ENCODE results near the gene CAPN14.

The CAPN14 gene, protein sequence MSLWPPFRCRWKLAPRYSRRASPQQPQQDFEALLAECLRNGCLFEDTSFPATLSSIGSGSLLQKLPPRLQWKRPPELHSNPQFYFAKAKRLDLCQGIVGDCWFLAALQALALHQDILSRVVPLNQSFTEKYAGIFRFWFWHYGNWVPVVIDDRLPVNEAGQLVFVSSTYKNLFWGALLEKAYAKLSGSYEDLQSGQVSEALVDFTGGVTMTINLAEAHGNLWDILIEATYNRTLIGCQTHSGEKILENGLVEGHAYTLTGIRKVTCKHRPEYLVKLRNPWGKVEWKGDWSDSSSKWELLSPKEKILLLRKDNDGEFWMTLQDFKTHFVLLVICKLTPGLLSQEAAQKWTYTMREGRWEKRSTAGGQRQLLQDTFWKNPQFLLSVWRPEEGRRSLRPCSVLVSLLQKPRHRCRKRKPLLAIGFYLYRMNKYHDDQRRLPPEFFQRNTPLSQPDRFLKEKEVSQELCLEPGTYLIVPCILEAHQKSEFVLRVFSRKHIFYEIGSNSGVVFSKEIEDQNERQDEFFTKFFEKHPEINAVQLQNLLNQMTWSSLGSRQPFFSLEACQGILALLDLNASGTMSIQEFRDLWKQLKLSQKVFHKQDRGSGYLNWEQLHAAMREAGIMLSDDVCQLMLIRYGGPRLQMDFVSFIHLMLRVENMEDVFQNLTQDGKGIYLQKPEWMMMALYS

DNA sequence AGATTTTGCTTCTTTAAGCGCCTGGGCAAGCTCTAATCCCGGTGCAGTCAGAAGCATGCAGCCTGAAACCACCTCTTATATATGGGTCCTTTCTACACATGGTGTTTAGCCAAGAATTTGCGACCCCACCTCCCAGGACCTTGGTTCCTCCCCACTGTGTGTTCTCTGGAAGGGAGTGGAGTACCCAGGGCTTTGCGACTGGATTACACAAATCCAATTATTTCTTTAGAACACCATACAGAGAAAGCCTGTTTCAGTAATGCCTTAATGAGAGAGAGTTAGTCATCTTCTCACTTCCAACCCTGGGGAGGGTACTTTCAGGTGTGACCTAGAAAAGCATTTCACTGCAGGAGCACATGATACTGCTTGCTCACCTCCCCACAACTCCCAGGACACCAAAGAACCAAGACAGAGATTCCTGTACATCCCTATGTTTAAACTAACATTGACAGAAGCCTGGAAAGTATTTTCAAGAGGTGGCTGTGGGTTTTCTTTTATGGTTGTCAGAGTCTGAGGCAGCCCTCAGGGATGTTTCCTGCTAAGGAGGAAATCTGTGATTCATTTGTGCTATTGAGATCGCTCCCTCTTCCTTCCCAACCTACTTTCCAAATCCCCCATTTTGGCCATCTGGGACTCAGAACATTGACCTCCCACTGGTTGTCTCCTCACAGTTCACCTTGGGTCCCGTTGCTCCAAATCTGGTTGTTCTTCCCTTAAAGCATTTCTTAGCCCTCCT, at the start of gene CAPN14:
TSS of gene CAPN14 (minus strand) at position 51 of the 736 bp plus-strand sequence. CDS start 12,068 bp downstream, outside the sequence.
- no peak for DNase-seq

DNA sequence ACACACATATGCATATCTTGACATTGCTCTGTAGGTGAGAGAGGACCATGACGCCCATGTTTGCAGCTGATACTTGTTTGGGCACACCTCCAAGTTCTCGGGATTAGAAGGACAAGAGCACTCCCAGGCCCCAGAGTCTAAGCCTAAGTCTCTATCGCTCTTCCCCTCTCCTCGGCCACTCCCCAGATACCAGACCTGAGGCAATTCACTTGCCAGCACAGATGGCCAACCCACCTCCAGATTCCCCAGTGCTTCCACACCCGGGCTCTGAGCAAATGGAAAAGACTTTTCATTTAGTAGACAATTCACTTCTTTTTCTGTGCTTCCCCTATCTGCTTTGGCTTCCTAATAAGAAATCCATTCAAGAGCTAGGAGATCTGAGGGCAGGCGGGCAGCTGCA, 49.5 kb upstream of the CAPN14 start:
- DNase-seq, result no peak

DNA sequence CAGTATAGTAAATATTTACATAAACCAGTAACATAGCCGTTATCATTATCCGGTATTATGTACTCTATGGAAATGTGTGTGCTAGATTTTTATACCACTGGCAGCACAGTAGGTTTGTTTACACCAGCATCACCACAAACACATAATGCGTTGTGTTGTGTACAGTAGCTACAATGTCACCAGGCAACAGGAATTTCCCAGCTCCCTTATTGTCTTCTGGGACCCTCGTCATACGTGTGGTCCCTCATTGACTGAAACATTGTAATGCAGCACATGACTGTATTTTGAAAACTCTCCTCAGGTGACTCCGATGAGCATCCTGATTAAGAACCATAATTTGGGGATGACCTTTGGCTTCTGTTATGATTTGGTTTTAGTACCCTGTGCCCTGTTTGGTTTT, 47.9 kb upstream of the CAPN14 start:
- no peak for DNase-seq

DNA sequence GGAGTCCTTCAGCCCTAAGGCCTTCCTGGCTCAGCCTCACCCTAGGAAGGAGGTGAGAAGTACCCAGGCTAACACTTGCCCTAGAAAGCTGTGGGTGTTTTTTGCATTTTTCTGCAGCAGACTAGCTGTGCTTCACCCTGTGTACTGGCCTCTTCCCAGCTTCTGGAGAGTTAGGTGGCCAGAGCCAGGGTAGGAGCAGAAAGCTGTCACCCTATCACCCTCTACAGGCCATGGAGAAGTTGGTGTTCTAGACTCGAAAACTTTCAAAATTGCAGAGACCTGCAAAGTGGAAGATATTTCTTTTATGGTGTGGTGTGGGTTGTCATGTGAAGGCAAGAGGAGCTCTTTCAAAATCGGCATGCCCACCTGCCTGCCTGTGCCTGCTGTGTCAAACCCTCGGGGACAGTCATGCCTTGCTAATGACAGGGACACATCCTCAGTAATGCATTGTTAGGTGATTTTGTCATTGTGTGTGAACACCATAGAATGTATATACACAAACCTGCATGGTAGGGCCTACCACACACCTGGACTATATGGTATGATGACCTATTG, 46.4 kb upstream of the CAPN14 start:
- no peak for DNase-seq

DNA sequence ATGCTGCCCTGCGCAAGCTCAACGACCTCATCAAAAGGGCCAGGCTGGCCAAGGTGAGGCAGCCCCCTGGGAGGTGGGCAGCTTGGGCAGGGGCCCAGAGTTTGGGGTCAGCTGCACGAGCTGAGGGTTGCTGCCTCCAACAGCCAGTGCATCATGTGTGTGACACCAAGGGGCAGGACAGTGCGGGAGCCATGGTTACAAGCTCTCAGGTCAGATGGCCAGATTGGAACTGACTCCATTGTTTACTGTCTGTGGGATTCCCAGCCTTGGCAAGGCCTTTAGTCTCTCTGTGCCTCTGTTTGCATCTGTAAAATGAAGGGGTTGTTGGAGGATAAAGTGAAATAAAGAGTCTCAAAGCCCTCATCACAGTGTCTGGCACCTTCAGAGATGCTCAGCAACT, 43.6 kb upstream of the CAPN14 start:
- DNase-seq, result no peak

DNA sequence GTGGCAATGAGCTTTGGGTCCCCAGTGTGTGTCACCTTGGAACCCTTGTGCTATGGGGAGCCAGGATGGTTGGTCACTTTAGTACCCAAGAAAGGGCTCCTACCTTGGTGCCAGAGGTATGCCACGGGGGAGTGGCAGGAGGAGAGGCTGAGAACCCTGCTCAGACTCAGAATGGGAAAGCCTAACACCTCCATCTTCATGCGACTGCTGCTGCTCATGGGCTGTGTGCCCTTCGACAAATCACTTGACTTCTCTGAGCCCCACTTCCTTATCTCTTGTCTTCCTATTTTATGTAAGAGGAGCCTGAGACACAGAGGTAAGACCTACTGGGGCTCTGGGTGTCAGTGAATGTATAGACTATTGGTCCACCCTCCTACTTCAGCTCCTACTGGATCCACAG, 41.8 kb upstream of the CAPN14 start:
- DNase-seq, result no peak

DNA sequence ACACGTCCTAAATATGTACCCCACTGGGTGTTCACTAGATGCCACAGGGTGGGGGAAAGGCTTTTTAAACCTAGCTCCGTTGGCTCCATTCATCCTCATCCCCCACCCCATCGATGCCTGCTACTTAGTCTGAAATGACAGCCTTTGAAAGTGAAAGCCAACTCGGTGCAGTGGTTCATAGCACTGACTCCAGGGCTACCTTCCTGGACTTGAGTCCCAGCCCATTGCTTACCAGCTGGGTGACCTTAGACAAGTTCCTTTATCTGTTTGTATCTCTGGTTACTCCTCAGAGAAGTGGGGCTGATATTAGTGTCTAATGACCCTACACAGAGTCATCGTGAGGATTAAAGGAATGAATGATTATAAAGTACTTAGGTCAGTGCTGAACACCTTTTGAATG, 41.0 kb upstream of the CAPN14 start:
- DNase-seq, result no peak

DNA sequence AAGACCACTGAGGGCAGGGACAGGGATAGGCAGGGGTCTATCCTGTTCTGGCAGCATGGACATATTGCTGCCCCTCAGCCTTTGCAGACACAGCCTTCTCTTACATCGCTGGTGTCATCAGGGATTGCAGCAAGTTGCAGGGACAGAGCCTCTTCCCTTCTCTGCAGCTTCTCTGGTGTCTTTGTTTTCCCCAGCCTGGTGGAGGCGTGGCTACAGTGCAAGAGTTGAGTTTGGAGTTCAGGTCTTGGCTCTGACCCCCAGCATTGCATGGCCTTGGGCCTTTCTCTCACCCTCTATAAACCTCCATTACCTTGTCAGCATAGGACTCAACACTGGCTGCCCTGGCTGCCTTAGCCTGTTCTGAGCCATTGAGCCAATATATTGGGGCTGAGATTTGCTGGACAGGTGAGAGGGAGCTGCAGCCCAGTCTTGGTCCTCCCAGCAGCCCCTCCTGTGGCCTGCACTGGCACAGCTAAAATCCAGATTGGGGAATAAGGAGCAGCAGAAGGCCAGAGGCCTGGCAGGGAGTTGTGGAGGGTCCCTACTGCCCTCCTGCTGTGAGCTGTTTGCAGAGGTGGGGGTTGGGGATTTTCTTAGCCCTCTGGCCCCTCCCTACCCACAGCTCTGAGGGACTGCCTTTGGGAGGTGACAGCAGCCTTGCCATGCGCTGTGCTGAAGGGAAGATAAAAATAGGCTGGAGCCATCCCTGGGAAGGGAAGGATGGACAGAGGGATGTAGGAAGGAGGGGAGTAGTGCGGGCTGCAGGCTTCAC, 39.5 kb upstream of the CAPN14 start:
- DNase-seq, result no peak

DNA sequence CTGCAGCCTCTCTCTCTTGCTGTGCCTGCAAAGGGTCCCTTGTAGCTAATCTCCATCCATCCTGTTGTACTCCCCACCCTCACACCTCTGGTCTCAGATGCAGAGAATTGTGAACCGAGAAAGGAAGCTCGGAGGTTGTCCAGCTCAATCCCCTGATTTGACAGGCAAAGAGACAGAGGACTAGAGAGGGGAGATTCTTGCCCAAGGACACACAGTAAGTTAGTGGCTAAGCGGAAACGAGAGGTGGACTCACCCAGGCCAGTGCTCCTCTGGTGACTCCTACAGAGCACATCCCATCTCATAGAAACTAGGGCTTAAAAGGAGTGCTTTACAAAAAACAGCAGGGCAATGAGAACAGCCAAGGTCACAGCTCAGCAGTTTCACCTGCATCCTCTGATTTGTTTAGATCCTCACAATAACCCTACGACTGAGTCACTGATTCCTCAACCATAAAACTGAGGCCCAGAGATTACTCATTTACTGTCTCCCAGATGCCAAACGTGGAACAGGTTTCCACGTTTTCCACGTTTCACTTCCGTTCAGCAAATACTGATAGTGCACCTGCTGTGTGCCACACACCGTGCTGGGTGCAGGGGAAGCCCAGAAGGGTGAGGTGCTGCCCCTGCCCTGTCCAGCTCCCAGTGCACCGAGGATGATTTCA, 38.7 kb upstream of the CAPN14 start:
- no peak for DNase-seq

DNA sequence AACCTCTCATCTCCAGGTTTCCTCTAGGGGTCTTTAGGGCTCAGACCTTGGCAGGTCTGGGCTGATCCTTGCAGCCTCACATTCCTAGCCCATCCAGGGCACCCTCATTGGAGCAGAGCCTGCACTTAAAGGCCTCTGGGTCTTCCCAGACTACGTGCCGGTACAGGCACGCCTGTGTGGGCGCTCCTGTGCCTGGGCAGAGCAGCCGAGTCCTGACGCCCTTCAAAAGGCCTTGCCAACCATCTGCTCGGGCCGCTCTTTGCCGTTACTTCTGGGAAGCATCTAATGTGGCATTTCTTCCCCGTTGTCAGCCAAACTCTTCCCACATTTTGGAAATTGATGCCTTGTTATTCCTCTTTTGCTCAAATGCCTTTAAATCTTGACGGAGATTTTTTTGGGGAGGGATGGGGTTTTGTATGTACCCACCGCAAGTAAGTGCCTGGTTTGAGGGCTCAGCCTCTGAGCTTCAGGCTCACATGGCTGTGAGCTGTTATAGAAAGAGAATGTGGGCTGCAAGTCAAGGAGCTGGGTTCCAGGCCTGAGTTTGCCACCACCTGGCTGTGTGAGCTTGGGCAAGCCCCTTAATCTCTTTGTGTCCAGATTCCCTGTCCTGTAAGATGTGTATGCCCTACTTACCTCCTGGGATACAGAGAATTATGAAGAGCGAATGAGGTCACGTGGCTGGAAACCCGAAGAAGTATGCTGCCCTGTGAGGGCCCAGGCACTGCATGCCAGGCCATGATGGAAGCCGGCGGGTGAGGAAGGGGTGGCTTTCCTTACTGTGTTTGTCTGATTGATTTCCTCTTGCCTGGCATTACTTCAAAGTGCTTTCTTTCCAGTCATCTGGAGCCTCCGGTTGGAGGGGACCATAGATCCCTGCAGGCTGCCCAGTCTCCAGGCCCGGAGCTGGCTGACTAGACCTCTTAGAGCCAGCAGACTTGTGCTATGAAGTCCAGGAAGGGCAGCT, 37.2 kb upstream of the CAPN14 start:
- DNase-seq, result no peak

DNA sequence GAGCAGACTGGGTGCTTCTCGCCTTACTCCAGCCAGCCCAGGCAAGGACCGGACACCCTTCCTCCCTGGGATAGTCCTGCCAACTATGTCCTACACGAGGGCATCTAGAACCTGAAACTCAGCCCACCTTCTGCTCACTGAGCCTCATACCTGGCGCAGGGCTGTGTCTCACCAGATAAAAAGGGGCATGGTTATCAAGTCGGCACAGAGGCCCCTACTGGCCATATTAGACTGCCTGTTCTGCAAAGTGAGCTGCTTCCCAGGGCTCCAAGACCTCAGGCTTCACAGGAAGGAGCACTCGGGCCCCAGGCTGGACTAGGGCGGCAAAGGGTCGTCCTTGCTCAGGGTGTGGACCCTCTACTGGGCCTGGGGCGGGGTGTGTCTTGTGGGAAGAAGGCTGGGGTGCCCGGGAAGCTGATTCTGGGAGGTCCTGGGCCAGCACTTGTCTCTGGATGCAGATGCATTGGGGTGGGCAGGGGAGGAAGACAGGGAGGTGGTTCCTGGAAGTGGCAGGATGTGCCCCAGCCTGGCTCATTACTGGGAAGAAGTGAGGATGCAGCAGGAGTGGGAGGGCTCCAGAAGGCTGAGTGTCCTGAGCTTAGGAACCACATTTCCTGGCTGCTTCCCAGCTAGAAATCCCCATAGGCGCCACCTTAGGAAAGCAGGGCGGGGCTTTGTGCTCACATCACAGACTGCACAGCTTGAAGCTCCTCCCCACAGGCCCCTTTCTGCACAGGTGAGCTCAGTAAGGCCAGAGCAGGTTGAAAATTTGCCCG, 36.2 kb upstream of the CAPN14 start:
- DNase-seq, result no peak

DNA sequence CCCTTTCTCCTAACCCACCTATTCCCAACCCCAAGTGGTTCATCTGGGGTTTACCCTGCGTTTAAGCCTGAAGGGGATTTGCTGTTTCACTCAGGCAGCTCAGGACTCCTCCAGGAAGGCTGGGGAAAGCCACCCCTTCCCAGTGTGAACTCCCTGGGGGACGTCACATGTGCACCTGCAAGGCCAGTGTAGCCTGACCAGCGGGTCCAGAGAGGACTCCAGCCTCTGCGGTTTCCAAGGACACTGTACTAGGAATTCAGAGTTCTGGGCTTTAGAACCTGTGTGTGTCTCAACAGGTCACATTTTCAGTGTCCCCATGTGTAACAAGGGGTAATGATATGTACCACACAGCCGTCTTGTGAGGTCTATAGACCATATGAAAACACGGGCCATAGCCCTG, 34.5 kb upstream of the CAPN14 start:
- no peak for DNase-seq

DNA sequence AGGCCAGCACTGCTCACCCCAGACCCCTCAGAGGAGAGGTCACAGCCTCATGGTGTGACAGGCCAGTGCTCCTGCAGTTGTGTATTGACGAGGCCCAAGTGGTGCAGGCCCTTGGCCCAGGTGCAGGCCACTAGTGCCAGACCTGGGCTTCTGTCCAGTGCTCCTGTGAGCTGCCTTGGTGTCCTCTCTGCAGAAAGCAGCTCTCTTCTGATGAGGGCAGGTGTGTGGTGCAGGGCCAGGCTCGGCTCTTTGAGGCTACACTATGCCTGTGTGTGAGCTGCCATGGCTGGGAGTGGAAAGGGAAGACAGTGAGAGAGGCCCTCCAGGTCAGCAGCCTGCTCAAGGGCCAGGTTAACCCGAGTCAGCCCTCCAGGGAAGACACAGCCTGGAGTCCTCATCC, 33.7 kb upstream of the CAPN14 start:
- DNase-seq, result no peak

DNA sequence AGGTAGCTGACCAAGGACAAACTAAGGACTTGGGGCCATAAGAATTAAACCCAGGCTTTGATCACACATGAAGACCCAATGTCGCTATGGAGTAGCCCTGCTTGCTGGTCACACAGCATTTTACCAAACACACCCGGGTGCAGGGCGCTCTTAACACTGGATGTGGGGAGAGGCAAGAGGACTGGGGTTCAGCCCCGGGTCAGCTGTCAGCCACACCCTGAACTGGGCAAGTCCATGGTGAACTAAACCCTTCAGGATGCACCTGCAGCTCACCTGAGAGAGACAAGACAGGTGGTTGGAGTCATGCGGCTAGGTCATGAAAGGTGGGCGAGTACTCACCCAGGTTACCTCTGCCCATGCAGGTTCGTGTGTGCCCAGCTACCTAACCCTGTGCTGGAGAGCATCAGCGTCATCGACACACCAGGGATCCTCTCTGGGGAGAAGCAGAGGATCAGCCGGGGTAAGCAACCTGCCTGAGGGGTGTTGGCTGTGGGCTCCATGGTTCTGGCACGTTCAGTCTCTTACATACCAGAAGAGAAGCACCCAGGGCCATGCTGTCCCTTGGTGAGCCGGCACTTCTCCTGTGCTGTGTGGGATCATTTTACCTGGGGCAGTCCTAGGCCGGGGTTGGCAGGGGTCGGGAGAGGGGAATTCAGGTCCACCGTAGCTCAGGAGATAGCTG, 31.8 kb upstream of the CAPN14 start:
- no peak for DNase-seq

DNA sequence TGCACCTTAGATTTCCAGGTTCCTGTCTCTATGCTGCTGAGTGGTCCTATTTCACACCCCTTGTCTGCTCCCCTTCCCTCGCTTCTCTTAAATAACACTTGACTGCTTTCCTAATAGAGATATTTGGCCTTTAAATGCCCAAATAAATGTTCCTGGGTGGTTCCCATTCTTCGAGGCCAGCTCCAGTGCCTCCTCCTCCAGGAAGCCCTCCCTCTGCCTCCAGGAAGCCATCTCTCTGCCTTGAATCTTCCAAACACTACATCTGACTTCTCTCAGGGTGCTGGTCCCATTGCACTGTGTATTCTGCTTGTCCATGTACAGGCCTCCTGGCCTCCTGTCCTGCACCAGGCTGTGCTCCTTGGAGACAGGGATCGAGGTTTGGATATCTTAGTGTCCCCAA, 30.8 kb upstream of the CAPN14 start:
- no peak for DNase-seq

DNA sequence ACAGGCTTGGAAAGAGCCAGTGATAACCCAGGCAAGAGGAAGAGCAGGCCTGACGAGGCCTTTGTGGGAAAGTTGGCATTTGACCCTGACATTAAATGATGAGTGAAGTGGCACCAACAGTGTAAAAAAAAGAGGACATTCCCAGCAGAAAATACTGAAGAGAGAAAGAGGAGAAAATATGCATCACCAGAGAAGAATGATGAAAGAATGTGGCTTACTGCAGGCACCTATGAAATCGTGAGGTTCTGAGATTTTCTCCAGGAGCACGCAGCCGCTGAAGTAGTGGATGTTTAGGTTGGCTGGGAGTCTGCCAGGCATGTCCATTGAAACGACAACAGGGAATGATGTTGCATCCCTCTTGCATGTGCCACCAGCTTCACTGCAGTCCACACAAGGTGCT, 30.4 kb upstream of the CAPN14 start:
- no peak for DNase-seq

DNA sequence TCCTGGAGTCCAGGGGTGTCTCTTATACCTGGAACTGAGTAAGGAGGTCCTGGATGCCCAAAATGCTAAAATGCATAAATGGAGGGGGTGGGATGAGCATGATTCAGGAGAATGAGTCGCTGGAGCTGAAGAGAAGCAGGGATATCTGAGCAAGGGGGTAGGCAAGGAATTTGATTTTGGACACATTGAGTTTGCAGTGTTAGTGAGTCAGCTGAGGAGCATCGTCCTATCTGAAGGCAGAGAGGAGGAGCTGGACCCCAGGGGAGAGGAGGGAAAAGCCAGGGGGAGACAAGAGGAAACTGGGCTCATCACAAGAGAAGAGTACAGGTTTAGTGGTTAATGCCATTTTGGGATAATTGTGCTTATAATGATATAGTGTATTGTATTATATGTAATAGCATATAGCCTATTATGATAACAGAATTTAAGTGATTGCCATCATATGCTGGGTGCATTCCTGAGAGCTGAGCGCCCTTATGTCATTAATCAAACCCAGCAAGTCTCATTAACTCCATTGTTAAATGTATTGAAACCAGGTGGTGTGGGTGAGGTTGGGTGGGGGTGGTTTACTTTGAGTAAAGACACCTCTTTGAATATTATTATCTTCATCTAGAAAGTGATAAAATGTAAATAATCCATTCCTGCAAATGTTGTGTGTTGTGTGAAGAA, 29.0 kb upstream of the CAPN14 start:
- no peak for DNase-seq

DNA sequence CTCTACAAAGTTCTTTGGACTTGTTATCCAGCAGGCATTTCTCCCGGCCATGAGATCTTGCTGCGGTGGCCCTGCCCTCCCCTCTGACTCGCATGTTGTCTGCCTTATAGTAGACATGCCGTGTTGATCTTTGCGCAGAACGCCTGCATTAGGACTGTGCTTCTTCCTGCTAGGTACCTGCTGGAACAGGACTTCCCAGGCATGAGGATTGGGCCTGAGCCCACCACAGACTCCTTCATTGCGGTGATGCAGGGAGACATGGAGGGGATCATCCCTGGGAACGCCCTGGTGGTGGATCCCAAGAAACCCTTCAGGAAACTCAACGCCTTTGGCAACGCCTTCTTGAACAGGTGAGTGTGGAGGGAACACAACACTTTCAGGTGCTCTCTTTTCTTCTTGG, 26.8 kb upstream of the CAPN14 start:
- no peak for DNase-seq

DNA sequence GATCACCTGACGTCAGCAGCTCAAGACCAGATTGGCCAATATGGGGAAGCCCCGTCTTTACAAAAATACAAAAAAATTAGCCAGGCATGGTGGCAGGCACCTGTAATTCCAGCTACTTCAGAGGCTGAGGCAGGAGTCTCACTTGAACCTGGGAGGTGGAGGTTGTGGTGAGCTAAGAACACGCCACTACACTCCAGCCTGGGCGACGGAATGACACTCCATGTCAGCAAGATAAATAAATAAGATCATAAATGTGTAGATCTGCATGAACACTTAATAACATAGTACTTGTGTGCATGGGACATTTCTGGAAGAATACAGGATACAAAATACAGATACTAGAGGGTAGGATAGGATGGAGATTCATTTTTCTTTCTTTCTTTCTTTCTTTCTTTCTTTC, 25.7 kb upstream of the CAPN14 start:
- DNase-seq, result no peak
